H1 (cell line): ENCODE data around the gene MAP7D1.

Source experiments
- CBX5 ChIP-seq: fragments of 300-800, 300-1000 bp; sonication (generic); IDR thresholded peaks from 2 replicates; pipeline ENCODE4 v1.7.1; 2016; ENCODE audit warnings: antibody characterized with exemption, low read length, low read depth
- CTCF ChIP-seq, 3 experiments: IDR thresholded peaks; 1 replicate in 2 of 3; 2 replicates in 1 of 3; pipeline versions ENCODE4 v1.5.1 to v1.6.1; 2011; ENCODE audit warnings: low read length in 3 of 3, mild to moderate bottlenecking in 3 of 3, inconsistent platforms in 2 of 3, low read depth in 1 of 3, moderate library complexity in 1 of 3; ENCODE audit not compliant: insufficient read depth in 1 of 3; ENCODE audit errors: control extremely low read depth in 1 of 3
- EZH2 ChIP-seq: fragments of 200-600 bp; sonication (generic); IDR thresholded peaks from 2 replicates; pipeline ENCODE4 v1.7.1; 2012; ENCODE audit warnings: low read depth, mild to moderate bottlenecking, moderate library complexity, low read length, inconsistent platforms; ENCODE audit not compliant: severe bottlenecking
- JUND ChIP-seq: IDR thresholded peaks from 2 replicates; pipeline ENCODE4 v1.6.1; 2011; ENCODE audit warnings: mild to moderate bottlenecking, improper control_type of control experiment, low read length
- TCF12 ChIP-seq: IDR thresholded peaks from 2 replicates; pipeline ENCODE4 v1.6.1; 2011; ENCODE audit warnings: low read depth, mild to moderate bottlenecking, low read length

DNA sequence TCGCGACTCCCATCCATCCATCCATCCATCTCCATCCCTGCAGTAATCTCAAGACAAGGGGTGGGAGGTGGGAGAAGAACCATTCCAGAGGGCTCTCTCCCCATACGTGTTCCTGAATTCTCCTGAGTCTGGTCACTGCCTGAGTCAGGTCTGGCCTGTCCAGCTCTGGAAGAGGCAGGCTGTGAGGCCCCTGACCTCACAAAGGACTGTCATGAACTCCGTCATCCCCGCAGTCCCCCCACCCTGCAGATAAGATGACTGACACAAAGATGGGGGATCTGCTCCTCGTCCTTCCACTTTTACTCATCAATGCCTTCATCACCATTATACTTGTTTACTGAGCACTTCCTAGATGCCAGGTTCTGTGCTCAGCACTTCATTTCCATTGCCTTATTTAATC is 1.6 kb upstream of the MAP7D1 start:
- TF ChIP-seq EZH2 (no peak), CTCF (IDR thresholded peaks at IDR 0.05; ENCODE audit: control extremely low read depth in 1 of 3, insufficient read depth in 1 of 3, low read depth in 1 of 3, low read length in 3 of 3) (no peak), TCF12 (no peak), CBX5 (no peak), JUND (no peak)
